22Rv1 (cell line): ENCODE results near the gene PIERCE2.

ENCODE experiments used
- ZFX ChIP-seq: fragments of 450-650 bp; IDR thresholded peaks from 2 replicates; pipeline ENCODE4 v1.6.1; 2017; ENCODE audit warnings: antibody characterized with exemption, borderline replicate concordance
- TF ChIP-seq, protein P1 (sequence below): fragments of 450-650 bp; IDR thresholded peaks from 2 replicates; pipeline ENCODE4 v1.5.1; 2017; ENCODE audit warnings: mild to moderate bottlenecking

DNA sequence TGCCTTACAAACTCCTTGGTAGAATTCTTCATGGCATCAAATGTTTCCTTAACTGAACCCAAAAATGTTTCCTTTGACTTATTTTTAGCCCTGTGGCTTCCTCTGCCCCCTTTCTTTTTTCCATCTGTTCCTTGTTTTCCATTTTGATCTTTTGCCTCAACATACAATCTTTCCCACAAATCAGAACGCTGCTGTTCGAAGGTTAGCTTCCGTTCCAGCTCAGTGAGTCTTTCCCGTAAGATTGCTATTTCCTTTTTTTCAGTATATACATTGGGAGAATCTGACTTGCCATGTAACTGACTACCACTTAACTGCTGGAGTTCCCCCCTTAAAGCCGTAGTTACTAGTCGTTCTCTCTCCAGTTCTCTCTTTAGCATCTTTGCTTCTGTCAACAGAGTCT lies 48.0 kb upstream of the PIERCE2 start:
- TF ChIP-seq, protein P1, sequence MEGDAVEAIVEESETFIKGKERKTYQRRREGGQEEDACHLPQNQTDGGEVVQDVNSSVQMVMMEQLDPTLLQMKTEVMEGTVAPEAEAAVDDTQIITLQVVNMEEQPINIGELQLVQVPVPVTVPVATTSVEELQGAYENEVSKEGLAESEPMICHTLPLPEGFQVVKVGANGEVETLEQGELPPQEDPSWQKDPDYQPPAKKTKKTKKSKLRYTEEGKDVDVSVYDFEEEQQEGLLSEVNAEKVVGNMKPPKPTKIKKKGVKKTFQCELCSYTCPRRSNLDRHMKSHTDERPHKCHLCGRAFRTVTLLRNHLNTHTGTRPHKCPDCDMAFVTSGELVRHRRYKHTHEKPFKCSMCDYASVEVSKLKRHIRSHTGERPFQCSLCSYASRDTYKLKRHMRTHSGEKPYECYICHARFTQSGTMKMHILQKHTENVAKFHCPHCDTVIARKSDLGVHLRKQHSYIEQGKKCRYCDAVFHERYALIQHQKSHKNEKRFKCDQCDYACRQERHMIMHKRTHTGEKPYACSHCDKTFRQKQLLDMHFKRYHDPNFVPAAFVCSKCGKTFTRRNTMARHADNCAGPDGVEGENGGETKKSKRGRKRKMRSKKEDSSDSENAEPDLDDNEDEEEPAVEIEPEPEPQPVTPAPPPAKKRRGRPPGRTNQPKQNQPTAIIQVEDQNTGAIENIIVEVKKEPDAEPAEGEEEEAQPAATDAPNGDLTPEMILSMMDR: no peak
- no peak for TF ChIP-seq ZFX
